GM13976 (cell line): ENCODE results near the gene UGT1A3.

ENCODE experiments used
- DNase-seq: peaks from one replicate; pipeline ENCODE4 v3.0.0; 2012; ENCODE audit warnings: low spot score
- in situ Hi-C: fragments of 300-500 bp; cut with MboI; formaldehyde crosslinking; loops from one replicate; pipeline ENCODE4 v1.12.0; 2022; ENCODE audit warnings: low sequenced_read_pairs, mixed read lengths, inconsistent platforms; ENCODE audit not compliant: unreplicated experiment
- TF ChIP-seq, protein P1 (sequence below): IDR thresholded peaks from 2 replicates; pipeline ENCODE4 v1.5.1; 2012; ENCODE audit warnings: borderline replicate concordance, mild to moderate bottlenecking; ENCODE audit not compliant: insufficient read depth; ENCODE audit errors: extremely low read depth, missing control alignments, control extremely low read depth

Gene UGT1A3

DNA sequence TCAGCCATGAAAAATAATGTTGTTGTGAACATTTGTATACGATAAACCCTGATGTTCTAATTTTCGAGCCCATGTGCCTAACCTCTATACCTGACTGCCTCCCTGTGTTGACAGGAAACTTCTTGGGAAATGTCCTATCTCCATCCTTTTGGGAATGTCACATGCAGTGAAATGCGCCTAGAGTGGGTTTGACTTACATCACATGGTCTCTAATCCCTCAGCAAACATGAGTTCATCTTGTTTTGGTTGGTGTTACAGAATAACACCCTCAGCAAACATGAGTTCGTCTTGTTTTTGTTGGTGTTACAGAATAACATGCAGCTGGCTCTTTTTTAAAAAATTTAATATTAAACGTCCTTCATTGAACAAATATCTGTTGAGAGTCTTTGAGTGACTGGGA is 40.5 kb upstream of the UGT1A3 start:
- TF ChIP-seq, protein P1, sequence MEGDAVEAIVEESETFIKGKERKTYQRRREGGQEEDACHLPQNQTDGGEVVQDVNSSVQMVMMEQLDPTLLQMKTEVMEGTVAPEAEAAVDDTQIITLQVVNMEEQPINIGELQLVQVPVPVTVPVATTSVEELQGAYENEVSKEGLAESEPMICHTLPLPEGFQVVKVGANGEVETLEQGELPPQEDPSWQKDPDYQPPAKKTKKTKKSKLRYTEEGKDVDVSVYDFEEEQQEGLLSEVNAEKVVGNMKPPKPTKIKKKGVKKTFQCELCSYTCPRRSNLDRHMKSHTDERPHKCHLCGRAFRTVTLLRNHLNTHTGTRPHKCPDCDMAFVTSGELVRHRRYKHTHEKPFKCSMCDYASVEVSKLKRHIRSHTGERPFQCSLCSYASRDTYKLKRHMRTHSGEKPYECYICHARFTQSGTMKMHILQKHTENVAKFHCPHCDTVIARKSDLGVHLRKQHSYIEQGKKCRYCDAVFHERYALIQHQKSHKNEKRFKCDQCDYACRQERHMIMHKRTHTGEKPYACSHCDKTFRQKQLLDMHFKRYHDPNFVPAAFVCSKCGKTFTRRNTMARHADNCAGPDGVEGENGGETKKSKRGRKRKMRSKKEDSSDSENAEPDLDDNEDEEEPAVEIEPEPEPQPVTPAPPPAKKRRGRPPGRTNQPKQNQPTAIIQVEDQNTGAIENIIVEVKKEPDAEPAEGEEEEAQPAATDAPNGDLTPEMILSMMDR, result no peak
- no peak for DNase-seq
- in situ Hi-C loops, result no loop called here

DNA sequence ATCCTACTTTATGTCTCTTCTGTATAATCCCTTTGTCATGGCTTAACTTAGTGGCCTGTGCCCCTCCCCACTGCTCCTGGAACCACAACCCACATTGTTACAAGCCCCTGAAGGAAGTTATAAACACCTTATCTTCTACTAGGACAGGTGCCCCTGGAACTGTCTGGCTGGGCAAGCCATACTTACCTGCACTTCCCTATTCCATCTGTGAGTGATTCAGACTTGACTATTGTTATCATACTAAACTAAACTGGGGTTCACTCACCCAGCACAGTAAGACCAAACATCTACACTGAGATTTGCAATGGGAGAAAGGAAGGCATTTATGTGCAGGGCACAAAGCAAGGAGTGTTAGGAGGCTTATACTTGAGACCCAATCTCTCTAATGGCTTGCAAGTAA is 39.8 kb upstream of the UGT1A3 start:
- no peak for DNase-seq
- TF ChIP-seq, protein P1, result no peak
- in situ Hi-C loops, result no loop called here

DNA sequence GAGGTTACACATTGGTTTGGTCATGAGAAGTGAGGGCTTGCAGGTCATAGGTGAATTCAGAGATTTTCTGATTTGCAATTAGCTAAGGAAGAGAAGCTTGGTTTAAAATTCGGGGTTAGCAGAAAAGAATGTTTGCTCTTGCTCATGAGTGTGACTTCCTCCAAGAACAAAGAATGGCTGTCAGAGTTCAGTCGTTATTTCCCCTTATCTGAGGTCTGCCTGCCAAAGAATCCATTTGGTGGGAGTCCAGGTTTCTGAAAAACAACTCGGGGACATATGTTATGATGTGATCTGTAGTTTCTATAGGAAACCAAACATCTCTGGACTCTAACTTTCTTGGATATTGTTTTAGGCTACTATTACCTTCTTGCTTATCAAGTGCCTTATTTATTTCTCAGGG is 39.3 kb upstream of the UGT1A3 start:
- in situ Hi-C loops, result no loop called here
- TF ChIP-seq, protein P1, result no peak
- no peak for DNase-seq

DNA sequence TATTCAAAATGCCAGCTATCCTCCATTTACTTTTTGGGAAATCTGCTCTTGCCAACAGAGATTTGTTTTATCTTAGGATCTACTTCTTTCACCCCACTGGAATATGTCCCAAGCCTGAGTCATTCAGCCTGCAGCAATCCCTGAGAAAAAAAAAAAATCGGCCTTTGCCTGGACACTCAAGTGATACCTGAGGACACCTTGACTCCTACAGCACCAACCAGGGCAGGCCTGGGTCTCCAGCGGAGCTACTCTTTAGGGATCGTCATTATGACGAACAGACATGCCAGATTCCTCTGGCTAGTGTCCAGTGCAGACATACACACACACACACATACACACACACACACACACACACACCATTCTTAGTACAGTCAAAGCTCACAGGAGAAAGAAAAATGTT is 38.4 kb upstream of the UGT1A3 start:
- in situ Hi-C loops, result no loop called here
- TF ChIP-seq, protein P1, result no peak
- DNase-seq, result no peak

DNA sequence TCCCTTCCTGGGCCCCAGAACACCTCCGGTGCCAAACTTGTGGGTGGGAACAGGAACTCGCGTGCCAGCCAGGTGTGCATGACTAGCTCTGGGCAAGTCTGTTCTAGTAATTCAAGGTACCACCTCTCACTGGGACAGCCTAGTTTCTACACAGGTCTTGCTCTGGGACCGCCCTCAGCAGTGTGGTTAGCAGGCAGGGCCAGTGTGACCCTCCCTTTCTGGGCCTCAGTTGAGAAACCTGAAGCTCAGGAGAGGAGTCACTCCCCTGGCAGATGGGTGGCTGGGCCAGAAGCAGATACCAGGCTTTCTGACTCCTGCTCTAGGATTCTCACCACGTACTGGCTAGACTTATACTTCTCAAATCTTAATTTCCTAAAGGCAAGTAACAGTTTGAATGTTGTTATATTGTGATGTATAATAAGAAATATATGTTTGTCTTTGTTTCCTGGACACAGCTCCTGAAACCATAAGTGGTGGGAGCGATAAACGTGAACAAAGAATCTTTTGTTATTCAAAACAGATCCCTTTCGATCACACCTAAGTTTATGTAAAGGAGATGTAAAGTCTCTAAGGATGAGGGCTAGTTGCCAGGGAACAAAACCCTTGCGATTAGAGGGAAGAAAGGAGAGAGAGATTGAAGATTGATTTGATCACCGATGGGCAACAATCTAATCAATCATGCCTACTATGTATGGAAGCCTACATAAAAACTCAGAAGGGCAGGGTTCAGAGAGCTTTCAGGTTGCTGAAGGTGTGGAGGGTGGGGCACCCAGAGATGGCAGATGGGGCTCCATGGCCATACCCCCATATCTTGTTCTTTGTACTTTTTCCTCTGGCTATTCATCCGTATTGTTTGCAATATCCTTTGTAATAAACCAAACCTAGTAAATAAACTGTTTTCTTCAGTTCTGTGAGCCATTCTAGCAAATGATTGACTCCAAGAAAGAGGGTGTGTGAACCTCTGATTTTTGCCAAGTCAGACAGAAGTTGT is 37.1 kb upstream of the UGT1A3 start:
- TF ChIP-seq, protein P1, result no peak
- in situ Hi-C loops, result no loop called here
- no peak for DNase-seq

DNA sequence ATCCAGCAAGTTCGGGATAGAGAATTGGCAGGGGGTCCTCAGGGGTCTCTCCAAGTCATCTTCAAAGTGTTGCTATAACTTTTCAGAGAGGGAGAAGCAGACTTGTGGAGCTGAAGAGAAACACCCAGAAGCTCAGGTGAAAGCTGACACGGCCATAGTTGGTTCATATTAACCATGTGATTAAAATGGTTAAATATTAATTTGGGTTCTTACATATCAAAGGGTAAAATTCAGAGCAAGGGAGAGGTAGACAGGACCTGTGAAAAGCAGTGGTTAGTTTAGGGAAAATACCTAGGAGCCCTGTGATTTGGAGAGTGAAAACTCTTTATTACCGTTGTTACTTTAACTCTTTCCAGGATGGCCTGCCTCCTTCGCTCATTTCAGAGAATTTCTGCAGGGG is 36.2 kb upstream of the UGT1A3 start, which contains the start of gene UGT1A6:
Gene UGT1A6 (plus strand): TSS at position 243 of the 400 bp plus-strand sequence. CDS start 115 bp downstream, at position 358.
- no peak for DNase-seq
- TF ChIP-seq, protein P1, result no peak
- in situ Hi-C loops, result no loop called here
